Measurements from ENCODE around the gene TMEM63C. TPM values are rescaled to one million over a fixed set of nuclear protein-coding genes. Genes with fewer than 3 reads are reported as not detected.

The TMEM63C gene
- total RNA-seq, 4 donors from 2014 or later: 12.3 to 32.8 (median 19.9) TPM

DNA sequence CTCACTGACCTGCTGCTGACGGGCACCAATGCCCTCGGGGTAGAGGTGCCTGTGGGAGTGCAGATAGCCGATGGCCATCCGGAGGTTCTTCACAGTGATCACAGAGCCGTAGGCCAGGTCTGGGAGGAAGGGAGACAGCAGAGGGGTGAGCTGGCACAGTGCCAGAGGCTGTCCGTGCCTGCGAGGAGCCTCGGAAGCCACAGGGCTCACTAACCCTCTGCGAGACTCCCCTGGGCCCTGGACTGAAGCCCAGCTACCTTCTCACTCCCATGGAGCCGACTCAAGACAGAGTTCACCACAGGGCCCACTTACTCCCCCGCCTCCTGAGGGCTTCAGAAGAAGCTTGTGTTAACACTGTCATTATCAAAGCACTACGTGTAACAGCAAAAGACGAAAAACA, 114.6 kb downstream of the TMEM63C start:
- Histone ChIP-seq H3K4me3 (no peak overlapping the region), H3K27ac (no peak overlapping the region), H3K4me1 (peaks cover under 1% of the 10 kb centered on the region), H3K9me3 (no peaks in the 10 kb centered on the region), H3K27me3 (no peaks in the 10 kb centered on the region), H3K36me3 (peaks cover 42% of the 10 kb centered on the region)
- no peak for DNase-seq (ENCODE audit: low spot score in 2 of 2)
- whole genome bisulfite sequencing: 76% methylated on average over 10 of the region's 13 CpGs
- TF ChIP-seq CTCF (IDR thresholded peaks at IDR 0.05): no peak
- TF ChIP-seq POLR2A (IDR thresholded peaks at IDR 0.05): no peak
- TF ChIP-seq EP300 (IDR thresholded peaks at IDR 0.05): no peak

DNA sequence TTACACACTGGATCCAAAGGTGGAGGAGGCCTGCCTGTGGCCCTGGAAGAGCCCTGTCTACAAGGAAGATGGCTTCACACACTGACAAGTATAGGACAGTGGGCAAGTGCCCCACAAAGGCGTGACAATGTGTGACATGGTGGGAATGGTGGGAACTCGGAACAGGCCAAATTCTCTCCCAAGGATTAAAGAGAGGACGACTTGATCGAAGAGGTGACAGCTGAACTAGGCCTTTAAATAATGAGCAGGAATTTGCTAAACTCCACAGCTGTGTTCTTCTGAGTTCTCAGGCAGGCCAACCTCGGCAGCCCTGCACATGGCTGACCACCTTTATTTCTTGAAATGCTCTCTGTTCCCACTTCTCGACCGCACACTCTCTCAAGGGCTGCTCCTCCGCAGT, 115.3 kb downstream of the TMEM63C start:
- Histone ChIP-seq H3K4me1 (peaks cover 7% of the 10 kb centered on the region), H3K4me3 (no peak overlapping the region), H3K9me3 (no peaks in the 10 kb centered on the region), H3K27me3 (no peaks in the 10 kb centered on the region), H3K27ac (no peak overlapping the region), H3K36me3 (peaks cover 42% of the 10 kb centered on the region)
- TF ChIP-seq POLR2AphosphoS5 (IDR thresholded peaks at IDR 0.05) (no peak), CTCF (IDR thresholded peaks at IDR 0.05) (no peak), EP300 (IDR thresholded peaks at IDR 0.05) (no peak), POLR2A (IDR thresholded peaks at IDR 0.05) (no peak)
- WGBS: 92% methylated on average over 8 of the region's 8 CpGs
- DNase-seq (ENCODE audit: low spot score in 2 of 2): no peak

DNA sequence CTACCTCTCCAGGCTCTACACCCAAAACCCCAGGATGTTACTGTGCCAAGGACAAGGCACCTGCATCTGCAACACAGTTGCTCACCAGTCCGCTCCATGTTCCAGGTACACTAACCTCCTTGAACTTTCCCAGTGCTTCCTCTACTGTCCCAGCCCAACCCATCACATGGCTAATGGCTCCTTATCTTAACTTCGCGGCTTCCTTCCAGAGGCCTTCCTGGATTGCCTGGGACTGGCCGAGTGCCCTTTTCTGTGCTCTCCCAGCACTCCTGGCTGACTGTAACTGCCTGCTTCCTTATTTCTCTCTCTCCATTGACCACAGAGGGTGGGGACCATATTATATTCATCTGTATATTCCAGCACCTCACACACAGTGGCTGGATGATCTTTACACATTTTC, 118.2 kb downstream of the TMEM63C start:
- H3K36me3 ChIP-seq: peaks cover 33% of the 10 kb centered on the region

DNA sequence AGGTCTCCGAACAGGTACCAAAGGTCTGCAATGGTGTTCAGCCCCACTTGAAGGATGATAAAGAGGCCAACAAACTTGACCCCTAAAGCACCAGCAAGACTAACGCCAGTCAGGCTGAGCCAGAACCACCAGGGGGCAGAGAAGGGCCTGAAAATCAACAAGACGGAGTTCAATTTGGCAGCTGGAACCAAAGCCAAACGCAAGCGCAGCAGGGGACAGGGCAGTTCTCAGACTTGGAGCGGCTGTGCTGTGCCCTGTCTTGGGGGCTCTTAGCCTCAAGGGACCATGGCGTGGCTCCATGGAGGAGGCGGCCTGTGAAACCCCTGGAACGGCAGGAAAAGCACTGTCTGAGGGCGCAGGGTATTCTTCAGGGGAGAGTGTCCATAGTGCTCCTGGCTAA, 119.5 kb downstream of the TMEM63C start:
- peak; percentile 69 to 71 for TF ChIP-seq CTCF (IDR thresholded peaks at IDR 0.05)
- no peak for TF ChIP-seq POLR2A (IDR thresholded peaks at IDR 0.05)
- WGBS: 37% methylated on average over 10 of the region's 10 CpGs
- Histone ChIP-seq H3K4me3 (no peak overlapping the region), H3K27ac (no peak overlapping the region), H3K9me3 (no peaks in the 10 kb centered on the region), H3K4me1 (peaks cover 27% of the 10 kb centered on the region), H3K27me3 (no peaks in the 10 kb centered on the region), H3K36me3 (peaks cover 32% of the 10 kb centered on the region)
- peak; percentile 88 to 89 for DNase-seq (ENCODE audit: low spot score in 2 of 2)

More for the DNA sequence above, 118.2 kb downstream of the TMEM63C start:
- H3K9me3 ChIP-seq: no peaks in the 10 kb centered on the region
- 86% methylated on average over 4 of the region's 4 CpGs for WGBS
- H3K27me3 ChIP-seq: no peaks in the 10 kb centered on the region
- DNase-seq (ENCODE audit: low spot score in 2 of 2): no peak
- peaks cover 27% of the 10 kb centered on the region for H3K4me1 ChIP-seq
- no peak for TF ChIP-seq POLR2A (IDR thresholded peaks at IDR 0.05)
- TF ChIP-seq POLR2AphosphoS5 (IDR thresholded peaks at IDR 0.05): no peak
- no peak for TF ChIP-seq EP300 (IDR thresholded peaks at IDR 0.05)
- no peak for TF ChIP-seq CTCF (IDR thresholded peaks at IDR 0.05)
- no peak overlapping the region for H3K4me3 ChIP-seq
- no peak overlapping the region for H3K27ac ChIP-seq

DNA sequence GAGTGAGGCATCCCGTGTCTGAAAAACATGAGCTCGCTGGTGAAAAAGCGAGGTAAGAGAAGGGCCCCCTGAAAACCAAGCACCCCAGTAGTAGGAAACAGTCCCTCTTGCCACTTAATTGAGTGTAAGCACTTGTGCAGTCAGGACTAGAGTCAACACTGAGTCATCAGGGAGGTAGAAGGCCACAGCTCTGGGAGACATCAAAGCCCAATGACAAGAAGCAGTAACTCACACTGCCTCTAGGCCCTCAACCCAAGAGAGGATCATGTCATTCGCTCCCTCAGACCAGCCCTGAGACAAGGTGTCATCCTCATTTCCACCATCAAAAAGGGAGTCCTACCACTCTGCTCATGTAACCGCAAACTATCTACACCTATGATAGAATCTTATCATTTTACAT, 121.3 kb downstream of the TMEM63C start:
- 90% methylated on average over 5 of the region's 5 CpGs for WGBS
- no peak for TF ChIP-seq POLR2A (IDR thresholded peaks at IDR 0.05)
- TF ChIP-seq POLR2AphosphoS5 (IDR thresholded peaks at IDR 0.05): no peak
- no peak for TF ChIP-seq CTCF (IDR thresholded peaks at IDR 0.05)
- TF ChIP-seq EP300 (IDR thresholded peaks at IDR 0.05): no peak

More for the DNA sequence above, 121.3 kb downstream of the TMEM63C start:
- H3K4me3 ChIP-seq: no peak overlapping the region
- no peaks in the 10 kb centered on the region for H3K9me3 ChIP-seq
- H3K27ac ChIP-seq: peak overlapping the region; percentile 47
- DNase-seq (ENCODE audit: low spot score in 2 of 2): no peak
- no peaks in the 10 kb centered on the region for H3K27me3 ChIP-seq
- H3K36me3 ChIP-seq: peaks cover 15% of the 10 kb centered on the region
- H3K4me1 ChIP-seq: peaks cover 36% of the 10 kb centered on the region
